ENCODE results near the gene STAT4. TPM values are rescaled to one million over a fixed set of nuclear protein-coding genes. Genes with fewer than 3 reads are reported as not detected.

Gene STAT4
- total RNA-seq, 1 donor, result 0.54 TPM

DNA sequence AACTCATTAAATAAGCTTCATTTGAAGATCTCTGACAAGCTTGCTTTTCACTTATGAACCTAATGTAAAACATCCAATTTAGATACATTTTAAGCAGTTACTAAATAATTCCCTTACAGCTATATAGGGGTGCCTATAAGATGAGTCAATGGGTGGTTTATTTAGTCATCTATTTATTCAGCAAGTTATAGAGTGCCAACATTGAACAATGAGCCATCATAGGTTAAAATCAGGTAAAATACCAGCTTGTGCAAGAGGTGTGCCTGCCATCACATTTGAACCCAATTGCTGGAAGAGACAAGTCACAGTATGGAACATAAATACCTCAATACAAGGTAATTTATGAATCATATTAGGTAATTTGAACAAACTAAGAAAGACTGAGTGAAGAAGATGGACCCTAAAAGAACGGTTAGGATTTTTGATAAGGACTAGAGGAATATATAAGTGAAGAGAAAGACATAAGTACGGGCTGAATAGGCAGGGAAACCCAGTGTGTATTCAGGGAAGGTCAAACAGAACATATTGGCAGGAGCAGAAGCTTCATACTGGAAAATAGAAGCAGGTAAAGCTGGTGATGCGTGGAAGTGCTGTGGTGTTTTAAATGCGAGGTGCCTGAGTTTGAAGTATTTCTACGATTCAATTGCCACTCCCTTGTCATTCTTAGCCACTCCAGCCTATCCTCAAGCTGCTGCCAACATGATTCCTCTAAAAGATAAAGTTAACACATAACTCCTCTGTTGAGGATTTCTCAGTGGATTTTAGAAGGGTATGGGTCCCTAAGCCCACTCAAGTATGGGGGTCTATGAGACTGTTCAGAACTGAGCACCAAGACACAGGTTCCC is 18.9 kb upstream of the STAT4 start:
- no peak overlapping the region for H3K4me3 ChIP-seq (ENCODE audit: low read depth, low read length)
- no peak for TF ChIP-seq CTCF (IDR thresholded peaks at IDR 0.05; ENCODE audit: insufficient read depth, low read length)
- no peak for DNase-seq (ENCODE audit: low read depth)

DNA sequence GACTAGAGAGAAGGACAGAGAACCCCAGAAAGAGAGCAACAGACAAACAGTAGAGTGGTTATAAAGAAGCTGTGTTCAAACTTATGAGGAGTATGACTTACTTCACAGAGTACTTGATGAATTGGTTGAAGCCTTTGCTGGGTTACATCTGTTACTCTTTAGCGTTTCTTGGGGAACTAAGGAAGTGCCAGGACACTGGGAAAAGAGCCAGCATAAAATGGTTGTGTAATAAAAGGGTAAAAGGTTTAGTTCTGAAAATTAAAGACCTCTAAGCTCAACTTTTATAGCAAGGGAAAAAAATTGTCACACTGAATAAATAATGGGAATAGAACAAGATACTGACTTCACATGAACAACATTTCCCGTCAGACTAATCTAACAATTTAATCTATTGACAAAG is 17.0 kb upstream of the STAT4 start:
- no peak overlapping the region for H3K4me3 ChIP-seq (ENCODE audit: low read depth, low read length)
- DNase-seq (ENCODE audit: low read depth), result peak; percentile 97
- no peak for TF ChIP-seq CTCF (IDR thresholded peaks at IDR 0.05; ENCODE audit: insufficient read depth, low read length)

DNA sequence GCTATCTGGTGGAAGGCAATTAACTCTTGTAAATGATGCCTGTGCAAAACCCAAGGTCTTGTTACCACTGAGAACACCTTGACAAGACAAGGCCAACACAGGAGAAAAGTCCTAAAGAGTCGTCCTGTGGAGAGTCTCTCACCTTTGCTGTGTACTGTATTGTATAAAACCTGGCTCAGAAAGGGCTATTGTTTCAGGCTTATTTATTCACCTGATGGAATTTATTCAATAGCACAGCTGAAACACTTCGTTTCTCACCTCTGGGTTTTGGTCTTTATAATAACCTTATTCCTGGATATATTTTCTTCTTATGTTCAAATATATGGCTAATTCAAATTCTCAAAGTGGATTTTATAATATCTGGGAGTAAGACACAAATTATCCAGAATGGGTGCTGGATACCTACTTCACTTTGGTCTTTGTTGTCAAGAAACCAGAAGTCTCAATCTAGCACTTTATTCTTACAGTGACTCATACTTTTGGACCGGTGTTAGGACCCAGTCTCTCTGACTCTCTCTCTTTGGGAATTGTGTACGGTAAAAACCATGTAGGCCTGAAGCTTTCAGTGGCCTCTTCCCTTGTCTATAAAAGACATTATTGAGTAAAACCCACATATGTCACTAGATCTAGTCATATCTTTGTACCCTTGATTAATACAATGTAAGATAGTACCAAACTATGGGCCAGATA is 16.1 kb upstream of the STAT4 start:
- DNase-seq (ENCODE audit: low read depth), result no peak
- H3K4me3 ChIP-seq (ENCODE audit: low read depth, low read length), result no peak overlapping the region
- TF ChIP-seq CTCF (IDR thresholded peaks at IDR 0.05; ENCODE audit: insufficient read depth, low read length), result no peak

DNA sequence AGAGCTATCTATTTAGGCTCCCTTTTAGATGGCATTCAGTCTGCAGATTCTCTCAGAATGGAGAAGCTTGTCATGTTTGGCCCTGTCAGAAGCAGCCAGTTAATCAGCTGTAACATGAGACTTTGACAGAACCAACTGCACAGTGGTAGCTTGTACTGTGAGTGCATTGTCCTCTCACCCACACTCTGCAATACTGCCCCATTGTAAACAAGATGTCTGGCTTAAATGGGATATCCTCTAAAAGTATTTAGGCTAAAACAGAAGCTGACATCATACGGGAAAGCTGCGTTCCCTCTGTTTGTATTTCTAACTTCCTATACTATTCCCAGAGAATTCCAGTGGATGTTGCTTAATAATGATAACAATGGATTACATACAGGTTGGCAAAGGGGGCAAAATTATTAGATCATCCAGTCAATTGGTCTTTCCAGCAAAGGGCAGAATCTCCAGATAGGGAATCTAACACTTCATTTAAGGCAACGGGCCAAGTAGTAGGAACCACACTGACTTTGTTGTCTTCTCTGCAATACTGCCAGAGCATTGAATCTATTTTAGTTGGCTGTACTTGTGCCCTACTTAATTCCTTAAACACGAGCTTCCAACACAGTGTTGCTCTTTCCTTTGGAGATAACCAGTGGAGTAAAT is 15.4 kb upstream of the STAT4 start:
- no peak for TF ChIP-seq CTCF (IDR thresholded peaks at IDR 0.05; ENCODE audit: insufficient read depth, low read length)
- DNase-seq (ENCODE audit: low read depth), result peak; percentile 77

GRCh38 chr2:191165176-191165643 is 14.4 kb upstream of the STAT4 start:
- peak; percentile 84 for DNase-seq (ENCODE audit: low read depth)
- H3K4me3 ChIP-seq (ENCODE audit: low read depth, low read length), result no peak overlapping the region

More for the DNA sequence above, 15.4 kb upstream of the STAT4 start:
- H3K4me3 ChIP-seq (ENCODE audit: low read depth, low read length), result no peak overlapping the region

More at GRCh38 chr2:191165176-191165643, 14.4 kb upstream of the STAT4 start:
- TF ChIP-seq CTCF (IDR thresholded peaks at IDR 0.05; ENCODE audit: insufficient read depth, low read length), result peak; percentile 74

Measured in fibroblast of the aortic adventitia (primary cell).